HEK293 (cell line): Measurements from ENCODE around the gene HEPACAM2.

ENCODE experiments used
- CTCF ChIP-seq: fragments of 450-650 bp; formaldehyde crosslinking; IDR thresholded peaks from 2 replicates; pipeline ENCODE4 v1.5.1; 2016; ENCODE audit warnings: missing biosample characterization, missing genetic modification characterization
- RBAK ChIP-seq: fragments of 450-650 bp; formaldehyde crosslinking; IDR thresholded peaks from 2 replicates; pipeline ENCODE4 v1.5.1; 2016; ENCODE audit warnings: missing biosample characterization, missing genetic modification characterization

DNA sequence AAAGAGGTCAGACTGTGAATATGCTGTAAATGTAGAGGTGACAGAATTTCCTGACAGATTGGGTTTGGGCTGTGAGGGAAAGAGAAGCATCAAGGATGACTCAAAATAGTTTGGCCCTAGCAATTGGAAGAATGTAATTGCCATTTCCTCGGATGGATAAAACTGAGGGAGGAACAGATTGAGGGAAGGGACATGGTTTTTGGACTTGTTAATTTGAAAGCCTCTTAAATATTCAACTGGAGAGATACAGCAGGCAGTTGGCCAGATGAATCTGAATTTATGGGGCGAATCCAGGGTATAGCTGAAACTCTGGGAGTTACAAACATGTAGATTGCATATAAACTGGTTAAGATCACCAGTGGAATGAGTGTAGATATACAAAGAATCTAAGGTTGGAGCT lies 9.3 kb upstream of the HEPACAM2 start:
- TF ChIP-seq RBAK (tag by site-specific recombination) (no peak), CTCF (no peak)
